Stimulated activated CD8-positive, alpha-beta memory T cell treated with anti-CD3 and anti-CD28 coated beads, Interleukin-15, amount 100 ng/mL, for 24 hours (primary cell): Measurements from ENCODE around the gene PEX7.
"Not testable (repeated sequence)": the region's sequence is repeated elsewhere in the genome, so short reads cannot be mapped to it uniquely, and the experiment has no call there.

ENCODE experiments used
- DNase-seq: peaks from one replicate; pipeline ENCODE4 v3.0.0-alpha.2; 2020; ENCODE audit warnings: low read depth

PEX7 gene

DNA sequence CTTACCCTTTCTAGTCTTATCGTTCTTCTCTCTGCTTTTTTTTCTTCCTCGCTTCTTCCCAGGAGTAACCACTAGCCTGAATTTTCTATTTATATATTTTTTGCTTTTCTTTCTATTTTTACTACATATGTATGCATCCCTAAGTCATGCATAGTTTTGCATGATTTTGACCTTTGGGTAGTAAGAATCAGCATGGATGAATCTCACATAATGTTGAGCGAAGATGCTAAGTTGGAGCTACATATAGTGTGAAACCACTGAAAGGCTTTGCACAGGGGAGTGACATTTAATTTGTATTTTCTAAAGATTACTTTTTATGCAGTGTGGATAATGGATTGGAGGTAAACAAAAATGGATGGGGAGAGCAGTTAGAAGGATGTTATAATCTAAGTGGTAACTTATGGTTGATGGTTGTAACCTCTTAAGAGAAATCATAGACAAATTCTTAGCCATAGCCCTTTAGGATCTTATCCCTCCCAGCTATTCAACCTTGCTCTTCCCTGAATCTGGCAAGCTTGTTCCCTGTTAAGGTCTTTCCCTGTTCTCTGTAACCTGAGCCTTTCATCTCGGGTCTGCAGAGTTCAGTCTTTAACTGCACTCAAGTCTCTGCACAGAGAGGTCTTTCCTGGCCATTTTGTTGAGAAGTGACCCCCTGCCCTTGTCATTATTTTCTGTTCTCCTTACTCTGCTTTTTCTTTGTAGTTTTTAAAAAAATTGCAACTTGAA, 18.0 kb downstream of the PEX7 start:
- DNase-seq: no peak

DNA sequence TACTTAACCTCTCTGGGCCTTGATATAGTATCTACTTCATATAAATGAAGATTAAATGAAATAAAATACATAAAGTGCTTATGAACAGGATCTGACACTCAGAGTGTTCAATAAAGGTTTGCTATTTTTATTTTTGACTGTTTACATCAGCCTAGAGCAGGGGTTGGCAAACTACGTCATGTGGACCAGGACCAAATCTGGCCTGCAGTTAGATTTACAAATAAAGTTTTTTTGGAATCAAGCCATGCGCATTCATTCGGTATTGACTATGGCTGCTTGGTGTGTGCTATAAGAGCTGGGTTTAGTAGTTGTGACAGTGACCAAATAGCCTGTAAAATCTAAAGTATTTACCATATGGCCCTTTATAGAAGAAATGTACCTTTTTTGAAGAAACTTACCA, 20.8 kb downstream of the PEX7 start:
- no peak for DNase-seq

DNA sequence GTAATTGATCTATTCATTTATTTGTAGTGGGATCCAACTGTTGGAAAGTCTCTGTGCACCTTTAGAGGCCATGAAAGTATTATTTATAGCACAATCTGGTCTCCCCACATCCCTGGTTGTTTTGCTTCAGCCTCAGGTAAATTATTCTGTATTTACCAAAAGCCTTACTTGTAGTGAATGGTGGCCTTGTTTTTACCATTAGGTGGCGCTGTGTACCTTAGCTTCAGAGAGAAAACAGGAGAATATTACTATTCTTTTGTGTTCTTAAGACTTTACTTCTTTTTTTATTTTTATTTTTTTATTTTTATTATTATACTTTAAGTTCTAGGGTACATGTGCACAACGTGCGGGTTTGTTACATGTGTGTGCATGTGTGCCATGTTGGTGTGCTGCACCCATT, 23.7 kb downstream of the PEX7 start:
- no peak for DNase-seq

DNA sequence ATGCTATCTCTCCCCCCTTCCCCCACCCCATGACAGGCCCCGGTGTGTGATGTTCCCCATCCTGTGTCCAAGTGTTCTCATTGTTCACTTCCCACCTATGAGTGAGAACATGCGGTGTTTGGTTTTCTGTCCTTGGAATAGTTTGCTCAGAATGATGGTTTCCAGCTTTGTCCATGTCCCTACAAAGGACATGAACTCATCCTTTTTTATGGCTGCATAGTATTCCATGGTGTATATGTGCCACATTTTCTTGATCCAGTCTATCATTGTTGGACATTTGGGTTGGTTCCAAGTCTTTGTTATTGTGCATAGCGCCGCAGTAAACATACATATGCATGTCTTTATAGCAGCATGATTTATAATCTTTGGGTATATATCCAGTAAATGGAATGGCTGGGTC, 24.1 kb downstream of the PEX7 start:
- DNase-seq: not testable (repeated sequence)

DNA sequence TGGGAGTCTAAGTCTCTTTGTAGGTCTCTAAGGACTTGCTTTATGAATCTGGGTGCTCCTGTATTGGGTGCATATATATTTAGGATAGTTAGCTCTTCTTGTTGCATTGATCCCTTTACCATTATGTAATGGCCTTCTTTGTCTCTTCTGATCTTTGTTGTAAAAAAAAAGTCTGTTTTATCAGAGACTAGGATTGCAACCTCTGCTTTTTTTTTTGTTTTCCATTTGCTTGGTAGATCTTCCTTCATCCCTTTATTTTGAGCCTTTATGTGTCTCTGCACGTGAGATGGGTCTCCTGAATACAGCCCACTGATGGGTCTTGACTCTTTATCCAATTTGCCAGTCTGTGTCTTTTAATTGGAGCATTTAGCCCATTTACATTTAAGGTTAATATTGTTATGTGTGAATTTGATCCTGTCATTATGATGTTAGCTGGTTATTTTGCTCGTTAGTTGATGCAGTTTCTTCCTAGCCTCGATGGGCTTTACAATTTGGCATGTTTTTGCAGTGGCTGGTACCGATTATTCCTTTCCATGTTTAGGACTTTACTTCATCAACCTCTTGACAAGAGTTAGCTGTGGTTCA, 27.7 kb downstream of the PEX7 start:
- not testable (repeated sequence) for DNase-seq

DNA sequence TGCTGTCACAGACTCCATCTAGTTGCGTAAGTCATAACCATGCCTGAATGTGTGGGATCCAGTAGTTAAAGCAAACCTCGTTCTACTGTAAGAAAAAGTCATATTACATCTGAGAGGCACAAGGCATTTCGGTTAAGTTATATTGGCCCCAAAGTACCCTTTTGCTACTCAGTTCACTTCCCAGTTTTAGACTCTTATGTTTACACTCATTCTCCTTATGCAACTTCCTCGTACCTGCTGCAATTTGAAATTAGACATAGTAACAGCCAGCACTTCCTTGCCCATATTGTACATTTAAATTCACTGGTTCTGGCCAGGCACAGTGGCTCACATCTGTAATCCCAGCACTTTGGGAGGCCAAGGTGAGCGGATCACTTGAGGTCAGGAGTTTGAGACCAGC, 37.0 kb downstream of the PEX7 start:
- DNase-seq: no peak

DNA sequence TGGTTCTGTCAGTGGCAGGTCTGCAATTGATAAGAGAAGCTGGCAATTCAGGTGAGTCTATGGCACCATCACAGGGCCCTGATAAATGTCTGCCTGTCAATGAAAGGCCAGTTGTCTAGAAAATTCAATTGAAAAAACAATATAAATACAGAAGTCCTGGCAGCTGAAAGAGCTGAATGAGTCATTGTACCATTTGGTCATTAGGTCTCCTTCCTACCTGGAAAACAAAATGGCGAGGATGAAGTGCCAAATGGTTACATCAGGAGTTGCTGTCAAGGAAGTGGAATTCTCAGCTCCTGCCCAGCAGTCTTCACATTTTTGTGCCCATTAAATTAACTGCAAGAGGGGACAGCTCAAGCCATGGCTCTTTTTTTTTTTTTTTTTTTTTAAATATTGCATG, 37.7 kb downstream of the PEX7 start:
- no peak for DNase-seq

DNA sequence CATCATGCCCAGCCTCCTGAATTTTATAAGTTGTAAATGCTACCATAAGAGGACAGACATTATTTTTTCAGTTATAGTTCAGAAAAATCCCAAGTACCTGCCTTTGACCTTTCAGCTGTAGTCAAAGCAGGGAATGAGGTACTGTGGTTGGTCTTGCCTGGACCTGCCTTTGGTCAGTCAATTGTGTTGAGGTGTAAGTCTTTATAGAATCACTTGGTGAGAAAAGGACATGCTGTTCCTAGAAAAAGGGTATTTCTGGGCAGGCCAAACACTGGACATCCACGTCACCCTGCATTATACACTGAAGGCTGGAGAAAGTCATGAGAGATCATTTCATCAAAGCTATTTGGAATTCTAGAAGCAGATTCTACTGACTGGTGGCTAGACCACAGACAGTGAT, 40.3 kb downstream of the PEX7 start:
- DNase-seq: no peak

DNA sequence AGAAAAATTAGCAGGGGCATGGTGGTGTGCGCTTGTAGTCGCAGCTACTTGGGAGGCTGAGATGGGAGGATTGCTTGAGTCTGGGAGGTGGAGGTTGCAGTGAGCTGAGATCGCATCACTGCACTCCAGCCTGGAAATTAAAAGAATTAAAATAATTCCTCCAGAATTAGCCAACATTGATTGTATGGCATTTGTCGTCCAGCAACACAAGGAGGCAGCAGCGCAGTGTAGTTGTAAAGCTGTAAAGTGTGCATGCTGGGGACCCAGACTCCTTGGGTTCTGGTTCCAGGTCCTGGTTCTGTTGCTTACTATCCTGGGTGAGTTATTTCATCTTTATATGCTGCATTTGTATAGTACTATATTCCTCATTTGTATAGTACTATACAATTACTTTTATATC, 41.4 kb downstream of the PEX7 start:
- no peak for DNase-seq

DNA sequence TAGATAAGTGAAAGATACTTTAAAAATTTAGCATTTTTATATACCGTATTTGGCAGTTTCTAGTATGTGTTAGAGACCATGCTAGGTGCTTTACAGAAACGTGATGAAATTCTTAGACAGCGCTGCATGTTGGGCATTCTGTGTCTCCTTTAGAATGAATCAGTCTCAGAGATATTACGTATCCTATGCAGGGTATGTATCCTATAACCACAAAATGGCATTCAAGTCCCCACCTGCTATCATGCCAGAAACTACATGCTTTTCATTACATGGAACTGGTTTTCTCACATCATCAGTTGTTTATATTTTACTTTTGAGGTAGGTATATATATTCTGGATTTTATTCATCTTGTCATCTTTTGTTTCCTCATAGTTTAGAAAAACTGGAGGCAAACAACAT, 42.3 kb downstream of the PEX7 start:
- no peak for DNase-seq

DNA sequence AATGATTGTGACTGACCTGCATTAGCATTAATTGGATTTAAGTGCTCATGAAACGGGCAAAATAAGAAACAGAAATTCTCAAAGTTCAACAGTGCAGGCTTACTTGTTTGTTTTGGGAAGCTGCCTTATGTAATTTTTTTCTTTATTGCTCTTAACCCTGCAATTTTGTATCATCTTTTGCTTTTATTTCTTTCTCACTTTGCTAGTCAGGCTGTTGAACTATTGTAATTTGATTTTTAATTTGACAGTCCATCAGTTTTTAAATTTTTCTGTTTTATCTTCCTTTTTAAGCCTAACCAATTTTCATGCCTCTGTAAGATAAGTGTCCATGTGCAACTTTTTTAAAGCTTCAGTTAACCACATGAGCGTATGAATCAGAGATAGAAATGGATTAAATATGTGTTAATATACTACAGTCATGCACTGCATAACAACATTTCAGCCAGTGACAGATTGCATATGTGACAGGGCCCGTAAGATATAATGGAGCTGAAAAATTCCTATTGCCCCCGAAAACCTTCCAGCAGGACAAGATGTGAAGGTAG, 44.6 kb downstream of the PEX7 start:
- DNase-seq: no peak

DNA sequence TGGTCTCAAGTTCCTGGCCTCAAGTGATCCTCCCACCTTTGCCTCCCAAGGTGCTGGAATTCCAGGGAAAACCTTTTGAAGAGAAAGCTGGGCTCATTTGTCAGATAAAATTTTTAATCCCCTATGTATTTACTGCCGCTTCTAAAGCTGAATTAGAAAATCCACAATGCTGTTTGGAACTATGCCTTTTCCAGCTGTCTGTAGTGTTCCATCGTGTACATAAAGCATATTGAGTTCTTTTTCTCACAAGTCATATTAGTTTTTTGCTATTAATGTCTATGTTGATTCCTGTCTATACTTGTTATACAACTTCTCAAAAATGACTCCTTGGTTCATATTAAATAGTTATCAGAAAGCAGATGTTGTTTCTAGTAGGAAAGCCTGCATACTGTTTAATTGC, 47.1 kb downstream of the PEX7 start:
- DNase-seq: no peak

DNA sequence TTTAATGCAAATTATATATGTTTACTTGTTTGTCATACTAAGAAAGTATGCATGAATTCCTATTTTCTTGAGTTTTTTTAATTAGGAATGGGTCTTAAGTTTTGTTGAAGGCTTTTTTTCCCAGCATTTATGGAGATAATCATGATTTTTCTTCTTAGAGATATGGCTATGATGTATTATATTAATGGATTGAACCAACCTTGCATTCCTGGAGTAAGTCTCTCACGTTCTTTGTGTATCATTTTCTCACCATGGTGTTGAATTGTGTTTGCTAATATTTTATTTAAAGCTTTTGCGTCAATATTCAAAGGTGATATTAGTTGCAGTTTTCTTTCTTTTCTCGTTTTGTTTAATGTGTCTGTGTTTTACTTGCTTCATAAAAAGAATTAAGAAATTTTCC, 51.4 kb downstream of the PEX7 start:
- no peak for DNase-seq

DNA sequence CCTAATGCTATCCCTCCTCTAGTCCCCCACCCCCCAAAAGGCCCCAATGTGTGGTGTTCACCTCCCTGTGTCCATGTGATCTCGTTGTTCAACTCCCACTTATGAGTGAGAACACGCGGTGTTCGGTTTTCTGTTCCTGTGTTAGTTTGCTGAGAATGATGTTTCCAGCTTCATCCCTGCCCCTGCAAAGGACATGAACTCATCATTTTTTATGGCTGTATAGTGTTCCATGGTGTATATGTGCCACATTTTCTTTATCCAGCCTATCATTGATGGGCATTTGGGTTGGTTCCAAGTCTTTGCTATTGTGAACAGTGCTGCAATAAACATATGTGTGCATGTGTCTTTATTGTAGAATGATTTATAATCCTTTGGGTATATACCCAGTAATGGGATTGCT, 54.1 kb downstream of the PEX7 start:
- not testable (repeated sequence) for DNase-seq

DNA sequence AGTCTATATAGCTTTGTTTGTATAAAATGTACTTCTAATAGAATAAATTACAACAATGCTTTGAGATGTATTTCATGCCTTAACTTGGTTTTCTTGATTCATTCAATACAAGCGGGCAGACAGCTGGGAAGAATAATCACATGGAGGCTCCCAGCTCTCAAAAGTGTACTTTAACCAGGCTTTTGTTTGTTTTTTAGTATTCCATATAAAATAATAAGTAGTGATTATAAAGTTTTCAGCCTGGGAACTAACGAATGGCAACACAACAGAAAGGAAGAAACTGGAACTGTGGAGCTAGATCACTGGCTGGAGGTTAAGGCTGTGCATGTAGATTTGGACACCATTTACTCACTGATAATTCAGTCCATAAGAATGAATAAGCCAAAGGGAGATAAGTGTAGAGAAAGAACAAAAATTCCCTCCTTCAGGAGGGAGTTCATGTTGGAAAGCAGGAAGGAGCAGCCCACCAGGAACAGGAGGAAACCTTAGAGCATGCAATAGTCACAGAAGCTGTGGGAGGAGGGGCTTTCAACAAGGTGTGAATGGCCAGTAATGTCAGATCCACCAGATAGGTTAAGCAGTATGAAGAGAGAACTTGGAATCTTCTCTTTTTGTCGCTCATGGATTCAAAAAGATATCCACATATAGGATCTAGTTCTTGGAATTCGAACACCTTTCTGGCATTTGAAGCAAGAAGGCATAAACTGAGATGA, 58.5 kb downstream of the PEX7 start:
- no peak for DNase-seq

DNA sequence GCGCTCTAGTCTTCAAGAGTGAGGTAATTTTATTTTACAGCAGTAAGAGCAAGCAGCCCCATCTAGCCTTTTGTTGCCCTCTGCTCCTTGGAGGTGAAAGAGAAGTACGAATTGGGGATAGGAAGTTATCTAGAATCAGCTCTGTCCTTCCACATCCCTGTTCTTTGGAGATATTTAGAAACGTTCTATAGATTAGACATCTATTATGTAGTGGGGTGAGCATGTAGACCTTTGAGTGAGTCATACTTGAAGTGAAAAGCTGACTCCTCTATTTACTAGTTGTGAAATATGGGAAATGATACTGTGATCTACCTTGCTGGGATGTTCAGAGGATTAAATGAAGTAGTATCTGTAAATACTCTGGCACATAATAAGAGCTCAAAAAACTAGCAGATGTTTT, 63.7 kb downstream of the PEX7 start:
- DNase-seq: no peak

DNA sequence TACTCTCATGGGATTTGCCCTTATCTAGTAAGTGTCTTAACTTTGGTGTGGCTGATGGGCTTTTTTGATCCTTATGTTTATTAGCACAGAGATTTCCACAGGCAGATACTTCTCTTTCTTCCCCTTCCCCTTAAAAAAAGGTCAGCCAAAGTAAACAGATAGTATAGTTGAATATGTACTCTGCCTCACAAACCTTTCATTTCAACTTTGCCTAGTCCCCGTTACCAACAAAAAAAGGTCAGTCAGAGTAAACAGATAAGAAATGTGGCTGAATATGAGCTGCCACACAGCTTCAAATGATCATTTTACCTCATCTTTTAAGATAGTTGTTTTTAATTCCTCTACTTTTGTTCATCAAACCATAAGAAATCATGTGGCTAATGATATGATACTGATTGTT, 65.6 kb downstream of the PEX7 start:
- no peak for DNase-seq

DNA sequence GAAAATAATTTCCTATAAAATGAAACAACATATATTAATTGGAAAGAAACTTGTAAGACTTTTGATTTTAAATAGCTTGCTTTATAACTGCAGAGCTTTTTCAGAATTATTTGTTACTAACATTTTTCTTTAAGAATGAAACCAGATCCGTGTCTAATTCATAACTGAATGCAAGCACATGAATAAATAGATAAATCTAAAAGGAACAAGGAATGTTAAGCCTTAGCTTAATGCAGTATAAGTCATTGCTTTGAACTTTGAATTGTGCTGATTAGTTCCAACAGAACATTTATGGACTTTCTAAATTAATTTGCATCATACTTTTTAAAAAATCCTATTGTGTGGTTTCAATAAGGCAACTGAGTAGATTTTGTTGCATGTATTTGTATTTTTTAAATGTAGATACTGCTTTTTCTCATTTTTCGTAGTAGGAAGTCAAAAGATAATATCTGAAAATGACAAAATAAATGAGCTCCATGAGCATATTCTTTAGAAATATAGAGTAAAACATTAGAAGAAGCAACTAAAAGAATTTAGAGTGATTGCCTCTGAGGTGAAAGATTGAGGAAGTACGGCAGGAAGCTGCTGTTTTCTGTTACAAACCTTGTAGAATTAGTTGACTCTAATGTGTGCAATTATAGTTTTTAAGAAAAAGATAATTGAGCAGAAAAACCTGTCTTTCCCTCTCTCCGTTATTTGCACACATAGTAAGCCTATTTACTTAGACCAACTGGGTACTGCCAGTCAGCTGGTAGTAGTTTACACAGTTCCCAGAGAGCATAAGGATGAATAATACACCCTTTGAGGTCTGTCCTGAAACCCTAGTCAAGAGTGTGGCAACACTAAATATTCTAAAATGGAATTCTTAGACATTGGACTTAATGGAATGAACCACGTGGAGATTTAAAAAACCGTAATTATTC, 67.1 kb downstream of the PEX7 start:
- DNase-seq: no peak

DNA sequence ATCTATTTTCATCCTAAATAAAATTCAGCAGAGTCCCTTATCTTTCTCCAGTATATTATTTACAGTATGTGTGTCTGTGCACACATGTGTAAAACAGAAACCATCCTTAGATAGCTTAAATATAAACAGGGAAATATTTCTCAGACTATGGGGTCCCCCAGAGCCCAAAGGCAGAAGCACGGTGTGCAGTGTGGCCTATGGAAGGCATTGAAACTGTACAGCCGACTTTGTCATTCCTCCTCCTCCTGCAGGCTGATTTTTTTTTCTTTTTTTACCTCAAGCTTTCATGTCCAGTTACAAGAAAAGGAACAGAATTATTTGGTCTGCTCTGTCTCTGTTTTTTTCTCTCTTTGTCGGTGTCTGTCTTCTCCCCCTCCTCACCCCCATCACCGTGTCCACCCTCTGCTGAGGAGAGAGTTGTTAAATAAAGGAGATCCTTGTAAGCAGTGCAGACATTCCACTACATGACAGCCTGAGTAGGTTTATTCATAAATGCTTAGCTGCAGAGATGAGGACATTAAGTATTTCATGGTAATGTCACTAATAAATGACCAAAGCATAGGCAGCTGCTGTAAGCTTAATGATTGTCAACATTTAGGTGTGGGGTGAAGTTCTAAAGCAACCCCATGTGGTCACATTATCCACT, 67.9 kb downstream of the PEX7 start:
- no peak for DNase-seq

DNA sequence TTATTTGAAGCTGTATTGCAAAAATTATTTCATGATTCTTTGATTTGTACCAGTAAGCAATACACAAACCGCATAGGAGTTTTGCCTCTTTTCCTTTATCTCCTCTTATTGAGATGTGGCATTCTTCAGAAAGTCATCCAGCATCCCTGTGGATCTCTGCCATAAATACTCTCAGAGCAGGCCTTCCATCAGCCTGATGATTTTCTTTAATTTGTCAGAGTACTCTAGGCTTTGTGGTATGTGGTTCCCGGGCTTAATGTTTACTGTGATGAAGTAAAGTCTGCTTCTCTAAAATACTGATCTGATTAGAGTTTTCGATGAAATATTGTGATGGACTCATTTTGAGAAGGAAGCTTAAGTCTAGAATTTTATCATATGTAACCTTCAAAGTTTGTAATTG, 68.6 kb downstream of the PEX7 start:
- DNase-seq: no peak

DNA sequence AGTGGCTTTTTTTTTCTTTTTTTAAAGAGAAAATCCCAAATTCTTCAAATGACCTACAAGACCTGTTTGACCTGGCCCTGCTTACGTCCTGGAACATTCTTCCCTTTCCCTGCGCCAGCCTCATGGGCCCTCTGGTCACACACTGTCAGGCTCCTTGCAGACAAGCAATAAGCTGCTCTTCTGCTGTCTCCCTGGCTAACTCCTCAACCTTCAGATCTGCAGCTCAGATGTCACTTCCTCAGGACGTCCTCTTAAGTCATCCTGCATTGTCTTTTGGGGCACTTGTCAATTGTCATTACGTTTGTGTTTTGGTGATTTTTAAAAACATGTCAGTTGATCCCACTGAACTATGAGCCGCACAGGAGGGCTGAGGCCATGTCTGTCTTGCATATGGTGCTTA, 70.8 kb downstream of the PEX7 start:
- no peak for DNase-seq

DNA sequence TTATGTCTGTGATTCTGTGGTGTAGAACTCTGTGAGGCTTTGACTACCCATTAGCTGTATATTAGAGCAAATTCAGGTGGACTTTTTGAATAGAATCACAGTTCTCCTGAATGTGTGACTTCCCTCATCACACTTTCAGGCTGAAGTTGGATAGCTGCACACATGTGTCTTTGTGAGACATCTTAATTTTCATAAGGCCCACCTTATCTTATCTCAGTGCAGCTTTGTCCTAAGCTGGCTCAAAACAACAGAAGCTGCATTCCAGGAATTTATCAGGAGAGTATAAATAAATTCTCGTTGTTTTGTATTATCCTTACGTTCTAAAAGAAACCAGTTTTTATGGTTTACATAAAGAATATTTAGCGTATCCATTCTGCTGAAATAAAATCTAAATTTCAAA, 73.5 kb downstream of the PEX7 start:
- no peak for DNase-seq
